ENCODE measurements around the gene KIR3DL3. TPM values are rescaled to one million over a fixed set of nuclear protein-coding genes. Genes with fewer than 3 reads are reported as not detected.
"Not testable (repeated sequence)": the region's sequence is repeated elsewhere in the genome, so short reads cannot be mapped to it uniquely, and the experiment has no call there.

Gene KIR3DL3
- total RNA-seq, 2 experiments from 2014 or later: not detected

DNA sequence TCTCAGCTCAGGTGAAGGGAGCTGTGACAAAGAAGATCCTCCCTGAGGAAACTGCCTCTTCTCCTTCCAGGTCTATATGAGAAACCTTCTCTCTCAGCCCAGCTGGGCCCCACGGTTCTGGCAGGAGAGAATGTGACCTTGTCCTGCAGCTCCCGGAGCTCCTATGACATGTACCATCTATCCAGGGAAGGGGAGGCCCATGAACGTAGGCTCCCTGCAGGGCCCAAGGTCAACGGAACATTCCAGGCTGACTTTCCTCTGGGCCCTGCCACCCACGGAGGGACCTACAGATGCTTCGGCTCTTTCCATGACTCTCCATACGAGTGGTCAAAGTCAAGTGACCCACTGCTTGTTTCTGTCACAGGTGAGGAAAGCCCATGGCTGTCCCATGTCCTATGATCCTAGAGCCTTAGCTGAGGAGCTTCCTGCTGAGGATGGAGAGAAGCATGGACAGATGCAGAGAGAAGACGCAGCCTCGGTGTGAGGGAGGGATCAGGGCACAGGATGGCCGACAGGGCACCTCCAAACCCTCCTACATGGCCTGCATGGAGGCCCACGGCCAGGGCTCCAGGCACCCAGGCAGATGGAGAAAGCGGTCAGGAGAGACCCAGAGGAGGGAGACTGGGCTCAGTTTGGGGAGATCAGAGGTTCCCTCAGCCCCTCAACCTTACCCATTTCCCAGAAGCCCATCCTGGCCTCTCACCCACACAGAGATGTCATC lies 51.0 kb downstream of the KIR3DL3 start:
- DNase-seq; H3K27ac ChIP-seq (ENCODE audit: low read depth in 1 of 2, low read length in 2 of 2); H3K27me3 ChIP-seq (ENCODE audit: control insufficient read depth in 1 of 2, insufficient read depth in 2 of 2, low read length in 2 of 2); H3K36me3 ChIP-seq (ENCODE audit: insufficient read depth, low read length); H3K27ac Mint-ChIP-seq; H3K9me3 ChIP-seq (ENCODE audit: control insufficient read depth in 1 of 2, insufficient read depth in 1 of 2, low read length in 2 of 2); POLR2A ChIA-PET; ATAC-seq (ENCODE audit: poor library complexity); H3K4me1 Mint-ChIP-seq (ENCODE audit: low read depth); CTCF ChIA-PET; H3K4me3 ChIP-seq (ENCODE audit: low read length); intact Hi-C loops (cut with DNase I, micrococcal nuclease); H3K4me3 Mint-ChIP-seq; H3K4me1 ChIP-seq (ENCODE audit: insufficient read depth, low read length); H3K27me3 Mint-ChIP-seq; H3K9me3 Mint-ChIP-seq; H3K36me3 Mint-ChIP-seq (ENCODE audit: low read depth): not testable (repeated sequence)

GRCh38 chr19:54775830-54776229 lies 51.6 kb downstream of the KIR3DL3 start:
- DNase-seq; H3K4me1 ChIP-seq (ENCODE audit: insufficient read depth, low read length); H3K4me1 Mint-ChIP-seq (ENCODE audit: low read depth); intact Hi-C loops (cut with DNase I, micrococcal nuclease); H3K36me3 ChIP-seq (ENCODE audit: insufficient read depth, low read length); H3K9me3 Mint-ChIP-seq; ATAC-seq (ENCODE audit: poor library complexity); H3K4me3 ChIP-seq (ENCODE audit: low read length); H3K27ac ChIP-seq (ENCODE audit: low read depth in 1 of 2, low read length in 2 of 2); H3K27me3 Mint-ChIP-seq; CTCF ChIA-PET; H3K9me3 ChIP-seq (ENCODE audit: control insufficient read depth in 1 of 2, insufficient read depth in 1 of 2, low read length in 2 of 2); POLR2A ChIA-PET; H3K27ac Mint-ChIP-seq; H3K36me3 Mint-ChIP-seq (ENCODE audit: low read depth); H3K4me3 Mint-ChIP-seq; H3K27me3 ChIP-seq (ENCODE audit: control insufficient read depth in 1 of 2, insufficient read depth in 2 of 2, low read length in 2 of 2): not testable (repeated sequence)

DNA sequence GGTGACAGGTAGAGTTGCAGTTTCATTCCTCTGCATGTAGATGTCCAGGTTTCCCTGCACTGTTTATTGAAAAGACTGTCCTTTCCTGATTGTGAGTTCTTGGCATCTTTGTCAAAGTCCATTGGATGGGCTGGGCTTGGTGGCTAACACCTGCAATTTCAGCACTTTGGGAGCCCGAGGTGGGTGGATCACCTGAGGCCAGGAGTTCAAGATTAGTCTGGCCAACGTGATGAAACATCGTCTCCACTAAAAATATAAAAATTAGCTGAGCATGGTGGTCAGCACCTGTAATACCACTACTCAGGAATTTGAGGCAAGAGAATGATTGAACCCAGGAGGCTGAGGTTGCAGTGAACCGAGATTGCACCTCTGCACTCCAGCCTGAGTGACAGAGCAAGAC lies 53.6 kb downstream of the KIR3DL3 start:
- H3K27ac Mint-ChIP-seq; POLR2A ChIA-PET; H3K36me3 ChIP-seq (ENCODE audit: insufficient read depth, low read length); H3K4me1 ChIP-seq (ENCODE audit: insufficient read depth, low read length); H3K4me3 ChIP-seq (ENCODE audit: low read length); H3K4me3 Mint-ChIP-seq; H3K36me3 Mint-ChIP-seq (ENCODE audit: low read depth); DNase-seq; H3K27ac ChIP-seq (ENCODE audit: low read depth in 1 of 2, low read length in 2 of 2); ATAC-seq (ENCODE audit: poor library complexity); CTCF ChIA-PET; H3K4me1 Mint-ChIP-seq (ENCODE audit: low read depth); H3K9me3 Mint-ChIP-seq; H3K27me3 ChIP-seq (ENCODE audit: control insufficient read depth in 1 of 2, insufficient read depth in 2 of 2, low read length in 2 of 2); intact Hi-C loops (cut with DNase I, micrococcal nuclease); H3K27me3 Mint-ChIP-seq: not testable (repeated sequence)
- peaks cover 0 to 11% of the 10 kb centered on the region in 2 experiments for H3K9me3 ChIP-seq (ENCODE audit: control insufficient read depth in 1 of 2, insufficient read depth in 1 of 2, low read length in 2 of 2)

DNA sequence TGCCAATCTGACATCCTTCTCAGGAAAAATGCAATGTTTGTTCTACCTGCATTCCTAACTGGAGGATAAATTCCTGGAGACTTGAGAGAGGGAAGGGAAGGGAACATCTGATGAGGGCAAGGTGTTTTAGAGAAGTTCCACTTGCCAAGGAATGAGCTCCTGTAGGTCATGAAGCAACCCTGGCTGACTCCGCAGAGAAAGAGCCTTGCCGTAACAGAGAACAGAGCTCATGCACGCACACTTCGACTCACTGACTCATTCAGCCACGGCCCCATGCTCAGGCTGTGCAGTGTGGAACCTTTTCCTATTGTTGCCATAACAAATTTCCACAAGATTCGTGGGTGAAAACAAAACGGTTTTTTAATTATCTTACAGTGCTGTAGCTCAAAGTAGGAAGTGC lies 54.7 kb downstream of the KIR3DL3 start:
- peak in 2 of 14 experiments; percentile 43 to 57 for DNase-seq
- CTCF ChIA-PET; H3K27ac Mint-ChIP-seq; POLR2A ChIA-PET; H3K36me3 ChIP-seq (ENCODE audit: insufficient read depth, low read length); intact Hi-C loops (cut with DNase I, micrococcal nuclease); H3K4me3 Mint-ChIP-seq; H3K36me3 Mint-ChIP-seq (ENCODE audit: low read depth); H3K9me3 Mint-ChIP-seq; H3K4me1 ChIP-seq (ENCODE audit: insufficient read depth, low read length); H3K4me3 ChIP-seq (ENCODE audit: low read length); ATAC-seq (ENCODE audit: poor library complexity); H3K27ac ChIP-seq (ENCODE audit: low read depth in 1 of 2, low read length in 2 of 2); H3K27me3 ChIP-seq (ENCODE audit: control insufficient read depth in 1 of 2, insufficient read depth in 2 of 2, low read length in 2 of 2); H3K4me1 Mint-ChIP-seq (ENCODE audit: low read depth): not testable (repeated sequence)
- H3K27me3 Mint-ChIP-seq: peaks cover 14% of the 10 kb centered on the region
- peaks cover 0 to 11% of the 10 kb centered on the region in 2 experiments for H3K9me3 ChIP-seq (ENCODE audit: control insufficient read depth in 1 of 2, insufficient read depth in 1 of 2, low read length in 2 of 2)

DNA sequence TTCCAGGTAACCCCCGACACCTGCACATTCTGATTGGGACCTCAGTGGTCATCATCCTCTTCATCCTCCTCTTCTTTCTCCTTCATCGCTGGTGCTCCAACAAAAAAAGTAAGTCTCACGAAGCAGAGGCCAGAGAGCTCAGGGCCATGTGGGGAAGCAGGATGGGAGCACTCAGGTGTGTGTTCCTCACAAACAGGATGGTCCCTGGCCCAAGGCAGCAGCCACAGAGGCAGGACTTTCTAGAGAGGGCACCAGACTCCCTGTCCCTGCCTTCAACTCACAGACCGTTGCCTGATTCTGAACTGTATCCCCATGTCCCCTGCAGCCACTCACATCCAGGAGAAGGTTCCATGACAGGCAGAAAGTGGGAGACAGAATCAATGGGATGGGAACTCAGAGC lies 58.7 kb downstream of the KIR3DL3 start:
- H3K36me3 Mint-ChIP-seq (ENCODE audit: low read depth); CTCF ChIA-PET; H3K9me3 ChIP-seq (ENCODE audit: control insufficient read depth in 1 of 2, insufficient read depth in 1 of 2, low read length in 2 of 2); H3K27me3 ChIP-seq (ENCODE audit: control insufficient read depth in 1 of 2, insufficient read depth in 2 of 2, low read length in 2 of 2); DNase-seq; H3K4me1 Mint-ChIP-seq (ENCODE audit: low read depth); H3K4me1 ChIP-seq (ENCODE audit: insufficient read depth, low read length); H3K36me3 ChIP-seq (ENCODE audit: insufficient read depth, low read length); H3K4me3 ChIP-seq (ENCODE audit: low read length); ATAC-seq (ENCODE audit: poor library complexity); intact Hi-C loops (cut with DNase I, micrococcal nuclease); H3K27ac ChIP-seq (ENCODE audit: low read depth in 1 of 2, low read length in 2 of 2); POLR2A ChIA-PET; H3K27ac Mint-ChIP-seq; H3K4me3 Mint-ChIP-seq; H3K9me3 Mint-ChIP-seq: not testable (repeated sequence)
- H3K27me3 Mint-ChIP-seq: peaks cover 38% of the 10 kb centered on the region

Other genes starting within 250 kb of the KIR3DL3 start
- 1 to 10 TPM in 1 of 2 experiments, not detected in 1; 1.2 TPM for gene LAIR2, start 221.6 kb upstream of the KIR3DL3 start, total RNA-seq
- gene LILRA2, start 150.7 kb upstream of the KIR3DL3 start, total RNA-seq: under 1 TPM; 0.78 to 0.91 TPM
- gene LILRA1, start 130.8 kb upstream of the KIR3DL3 start, total RNA-seq: under 1 TPM; 0.27 to 0.36 TPM
- gene LILRB1, start 94.0 kb upstream of the KIR3DL3 start, total RNA-seq: under 1 TPM; 0.22 to 0.38 TPM
- gene LILRB4, start 61.5 kb upstream of the KIR3DL3 start, total RNA-seq: under 1 TPM; 0.22 to 0.60 TPM
- not detected for gene KIR2DL3, start 14.1 kb downstream of the KIR3DL3 start, total RNA-seq
- gene KIR2DL1, start 45.4 kb downstream of the KIR3DL3 start, total RNA-seq: not detected
- not detected for gene KIR2DL4, start 79.2 kb downstream of the KIR3DL3 start, total RNA-seq
- gene KIR3DL1, start 92.0 kb downstream of the KIR3DL3 start, total RNA-seq: not detected
- gene KIR2DS4, start 108.2 kb downstream of the KIR3DL3 start, total RNA-seq: under 1 TPM; 0.14 to 0.27 TPM
- gene KIR3DL2, start 126.0 kb downstream of the KIR3DL3 start, total RNA-seq: 1 to 10 TPM; 1.4 to 1.6 TPM
- gene FCAR, start 149.8 kb downstream of the KIR3DL3 start, total RNA-seq: 1 to 10 TPM in 1 of 2 experiments, under 1 TPM in 1; 0.96 to 1.4 TPM
- gene NCR1, start 181.7 kb downstream of the KIR3DL3 start, total RNA-seq: not detected
- not detected for gene NLRP7, start 223.1 kb downstream of the KIR3DL3 start, total RNA-seq
- 1 to 10 TPM; 6.5 to 8.1 TPM for gene NLRP2, start 241.9 kb downstream of the KIR3DL3 start, total RNA-seq